Measurements from ENCODE around the gene PAPPA.

- TF ChIP-seq POLR2AphosphoS5 (IDR thresholded peaks at IDR 0.05; ENCODE audit: borderline replicate concordance, low read depth, low read length) (no peak), EZH2 (IDR thresholded peaks at IDR 0.05) (no peak)
Measured at GRCh38 chr9:116147821-116148220, 5.8 kb upstream of the PAPPA start.
